Stomach (tissue), 4 donors: ENCODE results near the gene ADAMTS12.

Source experiments
- EP300 ChIP-seq: sonication (generic); formaldehyde crosslinking; IDR thresholded peaks from one replicate; pipeline ENCODE4 v1.6.1; 2017; ENCODE audit warnings: antibody characterized with exemption
- POLR2AphosphoS5 ChIP-seq, 3 donors: sonication (generic); formaldehyde crosslinking; IDR thresholded peaks; one replicate each; pipeline ENCODE4 v1.6.1; 2016; ENCODE audit warnings: antibody characterized with exemption in 3 of 3
- TF ChIP-seq, protein P1 (sequence below), 7 experiments: fragments of 450-650 bp in 4 of 7; fragments of 200-600 bp in 3 of 7; sonication (generic) in 3 of 7; IDR thresholded peaks; one replicate each; pipeline ENCODE4 v1.5.1; 2016 to 2019; ENCODE audit warnings: antibody characterized with exemption in 7 of 7, control low read depth in 2 of 7, mild to moderate bottlenecking in 1 of 7

DNA sequence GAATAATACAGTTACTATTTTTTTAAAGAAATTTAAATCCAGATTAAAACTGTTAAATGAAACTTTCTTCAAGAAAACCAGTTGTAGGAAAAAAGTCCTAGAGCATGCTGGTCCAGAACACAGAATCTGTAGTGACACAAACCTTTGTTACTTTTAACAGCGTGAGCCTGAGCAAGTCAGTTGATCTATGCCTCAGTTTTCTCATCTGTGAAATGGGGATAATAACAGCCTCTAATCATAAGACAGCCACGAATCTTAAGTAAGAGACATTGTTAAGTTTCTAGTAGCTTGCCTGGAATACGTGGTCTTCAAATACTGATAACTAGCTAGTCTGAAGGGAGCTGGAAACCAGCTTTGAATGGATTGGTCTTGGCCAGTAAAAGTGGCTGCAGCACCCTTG, 158.6 kb downstream of the ADAMTS12 start:
- TF ChIP-seq POLR2AphosphoS5 (IDR thresholded peaks at IDR 0.05) (no peak), EP300 (no peak)
- TF ChIP-seq, protein P1, sequence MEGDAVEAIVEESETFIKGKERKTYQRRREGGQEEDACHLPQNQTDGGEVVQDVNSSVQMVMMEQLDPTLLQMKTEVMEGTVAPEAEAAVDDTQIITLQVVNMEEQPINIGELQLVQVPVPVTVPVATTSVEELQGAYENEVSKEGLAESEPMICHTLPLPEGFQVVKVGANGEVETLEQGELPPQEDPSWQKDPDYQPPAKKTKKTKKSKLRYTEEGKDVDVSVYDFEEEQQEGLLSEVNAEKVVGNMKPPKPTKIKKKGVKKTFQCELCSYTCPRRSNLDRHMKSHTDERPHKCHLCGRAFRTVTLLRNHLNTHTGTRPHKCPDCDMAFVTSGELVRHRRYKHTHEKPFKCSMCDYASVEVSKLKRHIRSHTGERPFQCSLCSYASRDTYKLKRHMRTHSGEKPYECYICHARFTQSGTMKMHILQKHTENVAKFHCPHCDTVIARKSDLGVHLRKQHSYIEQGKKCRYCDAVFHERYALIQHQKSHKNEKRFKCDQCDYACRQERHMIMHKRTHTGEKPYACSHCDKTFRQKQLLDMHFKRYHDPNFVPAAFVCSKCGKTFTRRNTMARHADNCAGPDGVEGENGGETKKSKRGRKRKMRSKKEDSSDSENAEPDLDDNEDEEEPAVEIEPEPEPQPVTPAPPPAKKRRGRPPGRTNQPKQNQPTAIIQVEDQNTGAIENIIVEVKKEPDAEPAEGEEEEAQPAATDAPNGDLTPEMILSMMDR (IDR thresholded peaks at IDR 0.05) = no peak
